Measurements from ENCODE around the gene HIP1. TPM values are rescaled to one million over a fixed set of nuclear protein-coding genes. Genes with fewer than 3 reads are reported as not detected.

Gene HIP1
- total and polyA plus RNA-seq, 2 of the 13 experiments (the other 11 are each of a cell fraction or from before 2014, with no cell fraction given) = 4.5 to 6.2 TPM

DNA sequence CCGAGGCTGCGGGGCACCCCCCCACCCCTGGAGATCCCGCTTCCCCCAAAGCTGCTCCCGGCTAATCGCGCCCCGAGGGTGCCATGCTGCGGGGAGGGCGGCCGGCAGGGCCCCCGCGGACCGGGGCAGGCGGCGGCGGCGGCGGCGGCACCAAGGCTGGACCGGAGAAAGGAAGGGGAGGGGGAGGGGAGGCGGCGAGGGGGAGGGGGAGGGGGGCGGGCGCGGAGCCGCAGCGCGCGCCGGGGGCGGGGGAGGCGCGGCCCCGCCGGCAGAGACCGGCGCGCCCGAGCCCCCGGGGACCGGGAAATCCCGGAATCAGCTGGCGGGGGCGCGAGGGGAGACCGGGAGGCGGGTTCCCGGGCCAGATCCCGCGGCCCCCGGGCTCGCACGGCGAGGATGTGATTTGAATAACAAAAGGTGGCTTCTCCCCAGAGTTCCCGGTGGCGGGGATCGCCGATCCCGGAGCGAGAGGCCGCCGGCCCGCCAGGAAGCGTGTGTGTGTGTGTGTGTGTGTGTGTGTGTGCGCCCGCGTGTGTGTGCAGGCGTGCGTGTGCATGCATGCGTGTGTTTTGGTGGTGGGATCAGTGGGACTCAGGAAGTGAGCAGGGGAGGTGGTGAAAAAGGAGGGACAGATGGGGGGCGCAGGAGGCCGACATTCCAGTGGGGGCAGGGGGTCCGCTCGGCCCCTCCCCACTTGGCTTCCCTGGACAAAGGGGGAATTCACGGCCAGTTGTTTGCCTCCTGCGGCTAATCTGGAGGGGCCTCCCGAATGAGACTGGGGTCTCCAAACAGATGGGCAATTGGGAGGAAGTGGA is 99.5 kb downstream of the HIP1 start:
- H3K4me3 ChIP-seq (replicated peaks in 1 of 3; ENCODE audit: insufficient read depth in 1 of 3, low read depth in 2 of 3, low read length in 3 of 3) = peak overlapping the region; percentile 66 to 76 (median 67)
- H3K9me3 ChIP-seq (ENCODE audit: low read length) = peaks cover 8% of the 10 kb centered on the region
- 3% methylated on average over 51 of the region's 77 CpGs for WGBS (ENCODE audit: low lambda C conversion rate)
- intact Hi-C loops (cut with micrococcal nuclease; ENCODE audit: unreplicated experiment) = no loop called here
- no peak overlapping the region for H3K27ac ChIP-seq (ENCODE audit: extremely low read length, insufficient read depth, low read length)
- FAIRE-seq (no peak), DNase-seq (ENCODE audit: low spot score) (no peak), ATAC-seq (peak; percentile 40)
- H3K9ac ChIP-seq (ENCODE audit: insufficient read depth, low read depth, low read length) = peak overlapping the region; percentile 59
- H3K27me3 ChIP-seq (ENCODE audit: control insufficient read depth in 1 of 2, insufficient read depth in 2 of 2, low read length in 2 of 2) = no peaks in the 10 kb centered on the region
- H4K20me1 ChIP-seq (ENCODE audit: insufficient read depth, low read length) = no peaks in the 10 kb centered on the region
- in situ Hi-C loops (cut with HindIII; ENCODE audit: extremely low pct_ligation_motif_present, low pct_unique_long_range_greater_than_20kb) = no loop called here
- no peaks in the 10 kb centered on the region for H3K79me2 ChIP-seq (ENCODE audit: insufficient read depth, low read length)
- BruUV-seq (replicated peaks) = no TSS peak
- H3K4me2 ChIP-seq (ENCODE audit: low read depth, low read length) = peak overlapping the region; percentile 76
- H3K4me1 ChIP-seq (ENCODE audit: insufficient read depth, low read length) = peaks cover 15% of the 10 kb centered on the region
- H3K36me3 ChIP-seq (replicated peaks in 1 of 2; ENCODE audit: control insufficient read depth in 1 of 2, insufficient read depth in 2 of 2, low read length in 2 of 2) = no peaks in the 10 kb centered on the region
- H2AFZ ChIP-seq (ENCODE audit: low read length) = no peak overlapping the region
- ChIA-PET POLR2A (interaction anchor here (1.0 kb wide), 1 partner anchor 27 kb away, joined by 3 read pairs; no protein-coding TSS in a partner anchor), CTCF (ENCODE audit: low intra/inter-chr PET ratio, low total read pairs) (no interaction called here)
- TF ChIP-seq CEBPG (CRISPR knock-in tag; IDR thresholded peaks at IDR 0.05) (no peak), ZNF646 (CRISPR knock-in tag; IDR thresholded peaks at IDR 0.05) (peak; percentile 79; the same call in 1 of the 2 replicates), ZBTB2 (CRISPR knock-in tag; IDR thresholded peaks at IDR 0.05; ENCODE audit: low read depth) (peak; percentile 55), ZSCAN5A (CRISPR knock-in tag; IDR thresholded peaks at IDR 0.05; ENCODE audit: borderline replicate concordance) (no peak), CHD2 (IDR thresholded peaks at IDR 0.05; ENCODE audit: low read depth, low read length) (0 out of 2 replicates have a peak, but pooled peaks have one; percentile 27), ARNTL (CRISPR knock-in tag; IDR thresholded peaks at IDR 0.05) (0 out of 2 replicates have a peak, but pooled peaks have one; percentile 39), ZNF546 (CRISPR knock-in tag; conservative IDR thresholded peaks at IDR 0.05) (0 out of 2 replicates have a peak, but pooled peaks have one; percentile 13), SOX6 (IDR thresholded peaks at IDR 0.05) (no peak), SOX6 (CRISPR knock-in tag; IDR thresholded peaks at IDR 0.05) (peak; percentile 56; the same call in 1 of the 2 replicates), BORCS8-MEF2B (CRISPR knock-in tag; IDR thresholded peaks at IDR 0.05) (0 out of 2 replicates have a peak, but pooled peaks have one; percentile 37), ZNF30 (CRISPR knock-in tag; IDR thresholded peaks at IDR 0.05) (no peak), ZBTB7A (CRISPR knock-in tag; IDR thresholded peaks at IDR 0.05) (peak; percentile 80; the same call in 1 of the 2 replicates), PCBP1 (IDR thresholded peaks at IDR 0.05; ENCODE audit: borderline replicate concordance, low read depth, low read length) (no peak)
- TF ChIP-seq, protein P1, sequence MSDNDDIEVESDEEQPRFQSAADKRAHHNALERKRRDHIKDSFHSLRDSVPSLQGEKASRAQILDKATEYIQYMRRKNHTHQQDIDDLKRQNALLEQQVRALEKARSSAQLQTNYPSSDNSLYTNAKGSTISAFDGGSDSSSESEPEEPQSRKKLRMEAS (IDR thresholded peaks at IDR 0.05) = peak; percentile 60; the same call in 1 of the 2 replicates

All from HepG2 (cell line).